DMS53 treated with DMSO at 0.1 percent for 48 hours (cell line): ENCODE data around the gene TUBB3.
"Not testable (repeated sequence)": the region's sequence is repeated elsewhere in the genome, so short reads cannot be mapped to it uniquely, and the experiment has no call there.

Source experiments
- DNase-seq: peaks from one replicate; lab custom pipeline; 2025; ENCODE audit not compliant: unreplicated experiment; lab: John Stamatoyannopoulos, UW

Gene TUBB3

GRCh38 chr16:89922884-89923639, at the start of gene TUBB3:
TSS of gene TUBB3 (plus strand) at chr16:89923342. CDS start at chr16:89923402, 60 bp downstream.
- DNase-seq = peak; percentile 7

GRCh38 chr16:89873972-89874689, 49.0 kb upstream of the TUBB3 start:
- DNase-seq = peak; percentile 35

- not testable (repeated sequence) for DNase-seq
Observed at GRCh38 chr16:89879123-89879522, 44.0 kb upstream of the TUBB3 start.

- DNase-seq = no peak
Observed at GRCh38 chr16:89880477-89881367, 42.4 kb upstream of the TUBB3 start.

- no peak for DNase-seq
Observed at GRCh38 chr16:89881368-89881730, 41.8 kb upstream of the TUBB3 start.

- DNase-seq = no peak
Observed at GRCh38 chr16:89883346-89884040, 39.6 kb upstream of the TUBB3 start.

GRCh38 chr16:89884041-89884421, 39.1 kb upstream of the TUBB3 start:
- DNase-seq = no peak

- DNase-seq = no peak
Observed at GRCh38 chr16:89887243-89887642, 35.9 kb upstream of the TUBB3 start.

- no peak for DNase-seq
Observed at GRCh38 chr16:89890200-89890599, 32.9 kb upstream of the TUBB3 start.

- DNase-seq = no peak
Observed at GRCh38 chr16:89890886-89891657, 32.1 kb upstream of the TUBB3 start.

- DNase-seq = no peak
Observed at GRCh38 chr16:89892055-89892630, 31.0 kb upstream of the TUBB3 start.

GRCh38 chr16:89892635-89893034, 30.5 kb upstream of the TUBB3 start:
- no peak for DNase-seq

- no peak for DNase-seq
Observed at GRCh38 chr16:89893642-89894548, 29.2 kb upstream of the TUBB3 start.

- no peak for DNase-seq
Observed at GRCh38 chr16:89895482-89896250, 27.5 kb upstream of the TUBB3 start.

- DNase-seq = no peak
Observed at GRCh38 chr16:89897204-89897603, 25.9 kb upstream of the TUBB3 start.

- DNase-seq = no peak
Observed at GRCh38 chr16:89898201-89898967, 24.8 kb upstream of the TUBB3 start.

- no peak for DNase-seq
Observed at GRCh38 chr16:89899879-89900481, 23.2 kb upstream of the TUBB3 start.
